ENCODE data around the gene PLD6. TPM values are rescaled to one million over a fixed set of nuclear protein-coding genes. Genes with fewer than 3 reads are reported as not detected.
A peak's percentile ranks its signal among the peaks of the same experiment; 100 is the strongest.
"Not testable (repeated sequence)": the region's sequence is repeated elsewhere in the genome, so short reads cannot be mapped to it uniquely, and the experiment has no call there.

The PLD6 gene
- total RNA-seq, 1 experiment from 2014 or later = 1.2 TPM

DNA sequence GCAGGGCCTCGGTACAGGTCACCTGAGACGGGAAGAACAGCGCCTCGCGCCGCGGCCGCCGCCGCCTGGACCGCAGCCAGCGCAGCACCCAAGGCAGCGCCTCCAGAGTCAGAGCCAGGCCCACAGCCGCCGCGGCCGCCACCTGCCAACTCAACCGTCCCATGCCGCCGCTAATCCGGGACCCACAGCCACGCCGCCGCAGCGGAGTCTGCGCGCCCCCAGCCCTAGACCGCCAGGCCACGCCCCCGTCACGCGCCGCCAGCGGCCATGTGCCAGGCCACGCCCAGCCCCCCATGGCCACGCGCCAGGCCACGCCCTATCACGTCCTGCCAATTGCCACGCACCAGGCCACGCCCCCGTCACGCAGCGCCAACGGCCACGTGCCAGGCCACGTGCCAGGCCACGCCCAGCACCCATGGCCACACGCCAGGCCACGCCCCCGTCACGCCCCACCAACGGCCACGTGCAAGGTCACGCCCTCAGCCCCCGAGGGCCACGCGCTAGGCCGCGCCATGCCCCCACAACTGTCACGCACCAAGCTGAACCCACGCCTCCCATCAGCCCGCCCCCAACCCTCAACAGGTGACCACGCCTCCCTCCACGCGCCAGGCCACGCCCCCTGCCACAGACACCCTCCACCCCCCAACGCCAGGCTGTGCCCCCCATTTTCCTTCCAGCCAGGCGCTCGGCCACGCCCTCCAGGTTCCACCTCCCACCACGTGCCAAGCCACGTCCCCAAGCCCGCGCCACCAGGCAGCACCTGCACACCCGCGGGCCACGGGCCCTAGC lies at the start of gene PLD6 (continued):
- TF ChIP-seq, protein P1, sequence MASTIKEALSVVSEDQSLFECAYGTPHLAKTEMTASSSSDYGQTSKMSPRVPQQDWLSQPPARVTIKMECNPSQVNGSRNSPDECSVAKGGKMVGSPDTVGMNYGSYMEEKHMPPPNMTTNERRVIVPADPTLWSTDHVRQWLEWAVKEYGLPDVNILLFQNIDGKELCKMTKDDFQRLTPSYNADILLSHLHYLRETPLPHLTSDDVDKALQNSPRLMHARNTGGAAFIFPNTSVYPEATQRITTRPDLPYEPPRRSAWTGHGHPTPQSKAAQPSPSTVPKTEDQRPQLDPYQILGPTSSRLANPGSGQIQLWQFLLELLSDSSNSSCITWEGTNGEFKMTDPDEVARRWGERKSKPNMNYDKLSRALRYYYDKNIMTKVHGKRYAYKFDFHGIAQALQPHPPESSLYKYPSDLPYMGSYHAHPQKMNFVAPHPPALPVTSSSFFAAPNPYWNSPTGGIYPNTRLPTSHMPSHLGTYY (CRISPR knock-in tag; IDR thresholded peaks at IDR 0.05) = peak; percentile 75; the same call in 1 of the 2 replicates
- TF ChIP-seq FOXK1 (CRISPR knock-in tag; IDR thresholded peaks at IDR 0.05) (peak; percentile 57), ATF1 (CRISPR knock-in tag; IDR thresholded peaks at IDR 0.05) (no peak), JUN (CRISPR knock-in tag; IDR thresholded peaks at IDR 0.05) (0 out of 2 replicates have a peak, but pooled peaks have one; percentile 28), ZNF121 (CRISPR knock-in tag; IDR thresholded peaks at IDR 0.05) (peak; percentile 54; the same call in 1 of the 2 replicates), PRRX2 (CRISPR knock-in tag; IDR thresholded peaks at IDR 0.05) (peak; percentile 87), NR1H2 (CRISPR knock-in tag; IDR thresholded peaks at IDR 0.05) (no peak), NR3C1 (CRISPR knock-in tag; conservative IDR thresholded peaks at IDR 0.05; ENCODE audit: low read depth) (0 out of 2 replicates have a peak, but pooled peaks have one; percentile 63), SP1 (CRISPR knock-in tag; conservative IDR thresholded peaks at IDR 0.05) (peak; percentile 94), TP53 (CRISPR knock-in tag; IDR thresholded peaks at IDR 0.05) (peak; percentile 78; the same call in 1 of the 2 replicates), EMX1 (CRISPR knock-in tag; IDR thresholded peaks at IDR 0.05) (peak; percentile 74; the same call in 1 of the 2 replicates), NFE2L1 (CRISPR knock-in tag; IDR thresholded peaks at IDR 0.05) (peak; percentile 8; the same call in 1 of the 2 replicates), ZNF416 (CRISPR knock-in tag; IDR thresholded peaks at IDR 0.05) (0 out of 2 replicates have a peak, but pooled peaks have one; percentile 46), NFYB (CRISPR knock-in tag; conservative IDR thresholded peaks at IDR 0.05; ENCODE audit: low read depth) (0 out of 2 replicates have a peak, but pooled peaks have one; percentile 15), CREM (CRISPR knock-in tag; IDR thresholded peaks at IDR 0.05) (no peak; the same call in 1 of the 2 replicates), GABPB1 (CRISPR knock-in tag; IDR thresholded peaks at IDR 0.05) (peak; percentile 60), SOX15 (CRISPR knock-in tag; IDR thresholded peaks at IDR 0.05) (no peak), ETV6 (CRISPR knock-in tag; IDR thresholded peaks at IDR 0.05) (0 out of 2 replicates have a peak, but pooled peaks have one; percentile 34), FOXP1 (CRISPR knock-in tag; IDR thresholded peaks at IDR 0.05; ENCODE audit: borderline replicate concordance) (no peak), MYBL2 (CRISPR knock-in tag; IDR thresholded peaks at IDR 0.05) (0 out of 2 replicates have a peak, but pooled peaks have one; percentile 43), ZNF317 (CRISPR knock-in tag; IDR thresholded peaks at IDR 0.05; ENCODE audit: borderline replicate concordance, low read depth) (no peak)
- TF ChIP-seq, protein P2, sequence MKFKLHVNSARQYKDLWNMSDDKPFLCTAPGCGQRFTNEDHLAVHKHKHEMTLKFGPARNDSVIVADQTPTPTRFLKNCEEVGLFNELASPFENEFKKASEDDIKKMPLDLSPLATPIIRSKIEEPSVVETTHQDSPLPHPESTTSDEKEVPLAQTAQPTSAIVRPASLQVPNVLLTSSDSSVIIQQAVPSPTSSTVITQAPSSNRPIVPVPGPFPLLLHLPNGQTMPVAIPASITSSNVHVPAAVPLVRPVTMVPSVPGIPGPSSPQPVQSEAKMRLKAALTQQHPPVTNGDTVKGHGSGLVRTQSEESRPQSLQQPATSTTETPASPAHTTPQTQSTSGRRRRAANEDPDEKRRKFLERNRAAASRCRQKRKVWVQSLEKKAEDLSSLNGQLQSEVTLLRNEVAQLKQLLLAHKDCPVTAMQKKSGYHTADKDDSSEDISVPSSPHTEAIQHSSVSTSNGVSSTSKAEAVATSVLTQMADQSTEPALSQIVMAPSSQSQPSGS (CRISPR knock-in tag; IDR thresholded peaks at IDR 0.05; ENCODE audit: borderline replicate concordance, low read depth) = no peak
- TF ChIP-seq, protein P3, sequence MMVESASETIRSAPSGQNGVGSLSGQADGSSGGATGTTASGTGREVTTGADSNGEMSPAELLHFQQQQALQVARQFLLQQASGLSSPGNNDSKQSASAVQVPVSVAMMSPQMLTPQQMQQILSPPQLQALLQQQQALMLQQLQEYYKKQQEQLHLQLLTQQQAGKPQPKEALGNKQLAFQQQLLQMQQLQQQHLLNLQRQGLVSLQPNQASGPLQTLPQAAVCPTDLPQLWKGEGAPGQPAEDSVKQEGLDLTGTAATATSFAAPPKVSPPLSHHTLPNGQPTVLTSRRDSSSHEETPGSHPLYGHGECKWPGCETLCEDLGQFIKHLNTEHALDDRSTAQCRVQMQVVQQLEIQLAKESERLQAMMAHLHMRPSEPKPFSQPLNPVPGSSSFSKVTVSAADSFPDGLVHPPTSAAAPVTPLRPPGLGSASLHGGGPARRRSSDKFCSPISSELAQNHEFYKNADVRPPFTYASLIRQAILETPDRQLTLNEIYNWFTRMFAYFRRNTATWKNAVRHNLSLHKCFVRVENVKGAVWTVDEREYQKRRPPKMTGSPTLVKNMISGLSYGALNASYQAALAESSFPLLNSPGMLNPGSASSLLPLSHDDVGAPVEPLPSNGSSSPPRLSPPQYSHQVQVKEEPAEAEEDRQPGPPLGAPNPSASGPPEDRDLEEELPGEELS (CRISPR knock-in tag; IDR thresholded peaks at IDR 0.05) = peak; percentile 86; the same call in 1 of the 2 replicates
- TF ChIP-seq, protein P4, sequence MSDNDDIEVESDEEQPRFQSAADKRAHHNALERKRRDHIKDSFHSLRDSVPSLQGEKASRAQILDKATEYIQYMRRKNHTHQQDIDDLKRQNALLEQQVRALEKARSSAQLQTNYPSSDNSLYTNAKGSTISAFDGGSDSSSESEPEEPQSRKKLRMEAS (CRISPR knock-in tag; IDR thresholded peaks at IDR 0.05) = peak; percentile 79; the same call in 1 of the 2 replicates
- TF ChIP-seq, protein P5, sequence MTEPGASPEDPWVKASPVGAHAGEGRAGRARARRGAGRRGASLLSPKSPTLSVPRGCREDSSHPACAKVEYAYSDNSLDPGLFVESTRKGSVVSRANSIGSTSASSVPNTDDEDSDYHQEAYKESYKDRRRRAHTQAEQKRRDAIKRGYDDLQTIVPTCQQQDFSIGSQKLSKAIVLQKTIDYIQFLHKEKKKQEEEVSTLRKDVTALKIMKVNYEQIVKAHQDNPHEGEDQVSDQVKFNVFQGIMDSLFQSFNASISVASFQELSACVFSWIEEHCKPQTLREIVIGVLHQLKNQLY (CRISPR knock-in tag; IDR thresholded peaks at IDR 0.05) = no peak
- TF ChIP-seq, protein P6, sequence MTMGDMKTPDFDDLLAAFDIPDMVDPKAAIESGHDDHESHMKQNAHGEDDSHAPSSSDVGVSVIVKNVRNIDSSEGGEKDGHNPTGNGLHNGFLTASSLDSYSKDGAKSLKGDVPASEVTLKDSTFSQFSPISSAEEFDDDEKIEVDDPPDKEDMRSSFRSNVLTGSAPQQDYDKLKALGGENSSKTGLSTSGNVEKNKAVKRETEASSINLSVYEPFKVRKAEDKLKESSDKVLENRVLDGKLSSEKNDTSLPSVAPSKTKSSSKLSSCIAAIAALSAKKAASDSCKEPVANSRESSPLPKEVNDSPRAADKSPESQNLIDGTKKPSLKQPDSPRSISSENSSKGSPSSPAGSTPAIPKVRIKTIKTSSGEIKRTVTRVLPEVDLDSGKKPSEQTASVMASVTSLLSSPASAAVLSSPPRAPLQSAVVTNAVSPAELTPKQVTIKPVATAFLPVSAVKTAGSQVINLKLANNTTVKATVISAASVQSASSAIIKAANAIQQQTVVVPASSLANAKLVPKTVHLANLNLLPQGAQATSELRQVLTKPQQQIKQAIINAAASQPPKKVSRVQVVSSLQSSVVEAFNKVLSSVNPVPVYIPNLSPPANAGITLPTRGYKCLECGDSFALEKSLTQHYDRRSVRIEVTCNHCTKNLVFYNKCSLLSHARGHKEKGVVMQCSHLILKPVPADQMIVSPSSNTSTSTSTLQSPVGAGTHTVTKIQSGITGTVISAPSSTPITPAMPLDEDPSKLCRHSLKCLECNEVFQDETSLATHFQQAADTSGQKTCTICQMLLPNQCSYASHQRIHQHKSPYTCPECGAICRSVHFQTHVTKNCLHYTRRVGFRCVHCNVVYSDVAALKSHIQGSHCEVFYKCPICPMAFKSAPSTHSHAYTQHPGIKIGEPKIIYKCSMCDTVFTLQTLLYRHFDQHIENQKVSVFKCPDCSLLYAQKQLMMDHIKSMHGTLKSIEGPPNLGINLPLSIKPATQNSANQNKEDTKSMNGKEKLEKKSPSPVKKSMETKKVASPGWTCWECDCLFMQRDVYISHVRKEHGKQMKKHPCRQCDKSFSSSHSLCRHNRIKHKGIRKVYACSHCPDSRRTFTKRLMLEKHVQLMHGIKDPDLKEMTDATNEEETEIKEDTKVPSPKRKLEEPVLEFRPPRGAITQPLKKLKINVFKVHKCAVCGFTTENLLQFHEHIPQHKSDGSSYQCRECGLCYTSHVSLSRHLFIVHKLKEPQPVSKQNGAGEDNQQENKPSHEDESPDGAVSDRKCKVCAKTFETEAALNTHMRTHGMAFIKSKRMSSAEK (CRISPR knock-in tag; IDR thresholded peaks at IDR 0.05; ENCODE audit: borderline replicate concordance) = no peak

DNA sequence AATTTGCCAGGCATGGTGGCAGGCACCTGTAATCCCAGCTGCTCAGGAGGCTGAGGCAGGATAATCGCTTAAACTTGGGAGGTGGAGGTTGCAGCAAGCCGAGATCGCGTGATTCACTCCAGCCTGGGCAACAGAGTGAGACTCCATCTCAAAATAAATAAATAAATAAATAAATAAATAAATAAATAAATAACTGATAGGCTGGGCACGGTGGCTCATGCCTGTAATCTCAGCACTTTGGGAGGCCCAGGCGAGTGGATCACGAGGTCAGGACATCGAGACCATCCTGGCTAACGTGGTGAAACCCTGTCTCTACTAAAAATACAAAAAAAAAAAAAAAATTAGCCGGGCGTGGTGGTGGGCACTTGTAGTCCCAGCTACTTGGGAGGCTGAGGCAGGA lies 49.6 kb upstream of the PLD6 start:
- H3K9me3 Mint-ChIP-seq; H3K27ac Mint-ChIP-seq; ATAC-seq; H3K4me3 Mint-ChIP-seq; DNase-seq (ENCODE audit: low spot score); H3K27me3 Mint-ChIP-seq (ENCODE audit: low read depth); H3K4me1 Mint-ChIP-seq; POLR2A ChIA-PET: not testable (repeated sequence)
- CTCF ChIA-PET = interaction anchor here (1.1 to 1.9 kb wide), 2 partner anchors 14 to 114 kb away, joined by 3 to 4 read pairs; no protein-coding TSS in a partner anchor
- H3K36me3 Mint-ChIP-seq = peaks cover 71% of the 10 kb centered on the region

Data from WTC11 (cell line).